Suppressor macrophage treated with lipopolysaccharide for 4 hours (primary cell): ENCODE data around the gene TMCO6.
A peak's percentile ranks its signal among the peaks of the same experiment; 100 is the strongest.

Experiments used
- DNase-seq: peaks from one replicate; pipeline ENCODE4 v3.0.0-alpha.2; 2020

The TMCO6 gene

GRCh38 chr5:140674211-140674610 lies 35.0 kb downstream of the TMCO6 start:
- DNase-seq: no peak

- DNase-seq: no peak
Observed at GRCh38 chr5:140674629-140675028, 35.4 kb downstream of the TMCO6 start.

GRCh38 chr5:140677947-140678346 lies 38.7 kb downstream of the TMCO6 start:
- peak; percentile 54 for DNase-seq

- no peak for DNase-seq
Observed at GRCh38 chr5:140678993-140679392, 39.7 kb downstream of the TMCO6 start.

GRCh38 chr5:140690376-140690932 lies 51.2 kb downstream of the TMCO6 start:
- no peak for DNase-seq

GRCh38 chr5:140690941-140691924 lies 52.0 kb downstream of the TMCO6 start, which contains the start of the genes HARS1 and HARS2:
Gene HARS1, minus strand, starts transcription at chr5:140691370. Its CDS starts 66 bp downstream, at chr5:140691304.
Gene HARS2, plus strand, starts transcription at chr5:140691455. Its CDS starts 194 bp downstream, at chr5:140691649.
- DNase-seq: peak; percentile 97

GRCh38 chr5:140694276-140694675 lies 55.0 kb downstream of the TMCO6 start:
- DNase-seq: no peak
